IMR-90 (cell line): ENCODE data around the gene RYR3.

Experiments
- BHLHE40 ChIP-seq: fragments of 150-350 bp; IDR thresholded peaks from 2 replicates; pipeline ENCODE4 v1.6.1; 2016; ENCODE audit warnings: mild to moderate bottlenecking, low read depth, low read length
- CEBPB ChIP-seq: IDR thresholded peaks from 2 replicates; pipeline ENCODE4 v1.6.1; 2012; ENCODE audit warnings: low read depth, low read length, improper control_type of control experiment
- CTCF ChIP-seq: conservative IDR thresholded peaks from 2 replicates; pipeline ENCODE4 v1.5.1; 2012; ENCODE audit warnings: mild to moderate bottlenecking, low read depth, low read length, improper control_type of control experiment
- MAFK ChIP-seq: IDR thresholded peaks from 2 replicates; pipeline ENCODE4 v1.6.1; 2012; ENCODE audit warnings: low read depth, low read length, improper control_type of control experiment
- POLR2A ChIP-seq: IDR thresholded peaks from 2 replicates; pipeline ENCODE4 v1.6.1; 2012; ENCODE audit warnings: mild to moderate bottlenecking, low read depth, low read length
- SMC3 ChIP-seq: fragments of 150-350 bp; IDR thresholded peaks from 2 replicates; pipeline ENCODE4 v1.6.1; 2016; ENCODE audit warnings: low read depth, mild to moderate bottlenecking, antibody characterized with exemption, low read length, moderate library complexity
- USF2 ChIP-seq: fragments of 150-350 bp; IDR thresholded peaks from 2 replicates; pipeline ENCODE4 v1.6.1; 2017; ENCODE audit warnings: mild to moderate bottlenecking, antibody characterized with exemption, low read length, low read depth

GRCh38 chr15:33852094-33852493, 541.3 kb downstream of the RYR3 start:
- TF ChIP-seq CTCF (no peak), POLR2A (no peak), MAFK (no peak), SMC3 (no peak), CEBPB (no peak), BHLHE40 (no peak), USF2 (no peak)
